ENCODE data around the gene KIRREL3.

KIRREL3 gene

DNA sequence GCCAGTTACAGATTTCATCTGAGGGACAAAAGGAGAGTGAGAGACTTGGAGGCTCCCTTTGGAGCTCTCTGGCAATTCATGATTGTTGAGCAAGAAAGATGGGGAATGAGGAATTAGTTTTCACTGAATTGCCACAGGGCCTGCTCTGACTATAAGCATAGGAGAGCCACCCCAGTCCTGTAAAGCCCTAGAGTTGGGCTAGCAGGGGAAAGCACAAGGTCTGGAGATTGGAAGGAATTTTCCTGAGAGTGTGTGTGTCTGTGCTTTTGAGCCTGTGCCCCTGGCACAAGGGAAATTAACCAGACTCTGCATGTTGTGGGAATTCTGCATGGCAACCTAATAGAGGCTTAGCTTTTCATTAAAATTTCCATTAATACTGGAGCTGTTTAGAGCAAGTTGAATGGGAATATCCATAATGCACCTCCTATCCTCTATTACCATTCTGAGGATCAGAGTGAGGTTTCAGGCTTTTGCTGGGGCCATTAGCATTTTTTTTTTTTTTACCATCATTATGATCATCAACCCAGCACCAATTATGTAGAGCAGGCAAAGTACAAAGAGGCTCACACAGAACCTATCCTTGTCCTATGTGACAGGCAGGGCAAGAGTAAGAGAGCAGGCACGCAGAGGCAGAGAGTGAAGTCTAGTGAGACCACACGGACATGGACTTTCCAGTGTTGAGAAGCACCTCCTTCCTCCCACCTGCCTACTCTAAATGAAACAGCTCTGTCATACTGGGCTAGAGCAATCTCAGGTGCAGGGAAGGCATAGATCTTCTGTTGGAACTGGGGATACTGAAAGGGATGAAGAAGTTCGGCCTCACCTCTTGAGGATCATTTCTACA, 336.6 kb downstream of the KIRREL3 start:
- no peak for DNase-seq (ENCODE audit: low read depth)

DNA sequence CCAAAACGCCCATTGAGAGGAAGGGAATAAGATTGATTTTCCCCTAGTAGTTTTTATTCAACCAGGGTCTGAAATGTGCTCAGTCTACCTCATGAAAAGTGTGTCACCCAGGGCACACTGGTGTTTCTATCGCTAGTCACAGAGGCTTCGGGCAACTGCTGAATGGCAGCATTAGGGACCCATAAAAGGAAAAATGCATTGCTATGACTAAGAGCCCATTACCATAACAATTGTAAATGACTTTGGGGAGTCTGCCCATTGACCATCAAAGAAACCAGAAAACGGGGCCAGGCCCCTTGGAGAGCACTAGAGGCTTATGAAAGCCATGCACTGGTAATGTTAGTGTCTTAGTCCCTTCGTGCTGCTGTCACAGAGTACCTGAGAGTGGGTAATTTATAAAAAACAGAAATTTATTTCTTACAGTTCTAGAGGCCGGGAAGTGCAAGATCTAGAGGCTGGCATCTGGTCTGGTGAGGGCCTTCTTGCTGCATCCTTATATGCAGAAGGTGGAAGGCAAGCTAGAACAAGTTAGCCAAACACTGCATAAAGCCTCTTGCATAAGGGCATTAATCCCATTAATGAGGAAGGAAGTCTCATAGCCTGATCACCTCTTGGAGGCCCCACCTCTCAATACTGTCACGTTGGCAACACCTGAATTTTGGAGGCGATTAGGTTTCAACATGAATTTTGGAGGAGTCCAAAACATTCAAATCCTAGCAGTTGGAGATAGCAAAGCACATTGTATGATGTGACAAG, 338.4 kb downstream of the KIRREL3 start:
- DNase-seq (ENCODE audit: low read depth): no peak

DNA sequence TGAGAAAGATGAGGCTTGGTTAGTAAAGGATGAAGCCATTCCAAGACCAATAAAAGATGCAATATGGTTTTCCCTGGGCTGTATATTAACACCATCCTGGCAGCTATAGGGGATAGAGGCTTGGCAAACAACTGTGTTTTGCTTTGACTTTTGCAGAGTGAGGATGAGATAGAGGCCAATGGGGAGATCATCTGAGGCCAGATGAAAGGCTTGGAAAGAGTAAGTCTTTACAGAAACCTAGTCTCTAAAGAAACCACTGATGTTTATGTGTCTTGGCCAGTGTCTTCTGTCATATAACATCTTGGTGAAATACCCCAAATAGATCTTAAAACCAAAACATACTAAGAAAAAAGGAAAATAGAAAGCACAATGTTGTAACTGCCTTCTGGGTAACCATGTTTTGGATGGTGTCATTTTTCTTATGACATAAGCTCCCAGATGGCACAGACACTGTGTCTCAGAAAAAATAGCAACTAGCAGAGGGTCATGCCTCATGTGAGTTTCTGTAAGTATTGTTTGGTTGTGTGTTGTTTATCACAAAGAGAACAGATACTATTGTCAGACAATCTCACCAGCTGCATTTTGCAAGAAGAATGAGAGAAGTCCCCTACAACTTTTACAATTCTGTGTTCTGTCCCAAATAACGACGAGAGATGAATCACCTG, 339.7 kb downstream of the KIRREL3 start:
- no peak for DNase-seq (ENCODE audit: low read depth)

DNA sequence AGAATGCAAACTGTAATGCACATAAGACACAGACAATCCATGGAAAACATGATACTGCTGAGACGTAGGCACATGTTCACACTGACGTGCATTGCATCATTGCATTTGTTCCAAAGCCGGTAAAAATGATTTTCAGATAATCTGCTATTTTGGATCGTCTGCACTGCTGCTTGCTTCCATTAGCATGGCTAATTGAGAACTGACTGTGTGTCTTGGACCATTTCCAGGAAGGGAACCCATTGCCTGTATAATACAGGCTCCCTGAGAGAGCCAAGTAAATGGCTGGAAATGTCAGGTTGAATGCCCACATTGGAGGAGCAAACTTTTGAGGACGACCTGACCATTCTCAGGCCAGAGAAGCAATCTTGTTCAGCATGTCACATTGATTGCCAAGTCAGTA, 340.2 kb downstream of the KIRREL3 start:
- no peak for DNase-seq (ENCODE audit: low read depth)

DNA sequence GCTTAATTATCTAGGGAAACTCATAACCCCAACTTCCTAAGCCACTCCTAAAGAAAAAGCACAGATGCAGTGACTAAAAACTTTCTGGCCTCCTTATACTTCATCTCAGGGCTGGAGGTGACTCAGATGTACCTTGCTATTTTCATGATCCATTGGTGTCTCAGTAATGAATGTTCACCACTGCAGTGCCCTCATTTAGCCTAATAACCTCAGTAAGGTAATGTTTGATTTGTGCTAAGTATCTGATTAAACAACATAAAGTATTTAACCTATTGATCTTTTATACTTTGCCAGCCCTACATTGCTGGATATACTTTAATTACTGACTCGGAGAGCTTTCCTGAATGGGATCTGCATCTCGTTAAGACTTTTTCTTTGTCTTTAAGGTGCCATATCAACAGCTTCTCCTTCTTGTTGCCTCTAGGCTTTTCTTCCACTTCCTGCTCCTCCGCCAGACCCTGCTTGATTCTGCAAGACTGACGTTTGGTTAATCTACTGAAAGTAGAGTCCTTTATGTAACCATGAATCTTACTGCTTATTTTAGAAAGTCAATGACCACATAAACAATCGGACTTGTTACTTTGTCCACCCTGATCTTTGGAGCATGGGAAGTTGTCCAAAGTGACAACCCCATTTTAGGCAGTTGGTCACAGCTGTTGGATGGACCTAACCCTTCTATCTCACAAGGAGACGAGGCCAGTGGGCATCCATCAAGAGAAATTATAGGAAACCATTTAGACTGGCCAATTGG, 342.1 kb downstream of the KIRREL3 start:
- no peak for DNase-seq (ENCODE audit: low read depth)

DNA sequence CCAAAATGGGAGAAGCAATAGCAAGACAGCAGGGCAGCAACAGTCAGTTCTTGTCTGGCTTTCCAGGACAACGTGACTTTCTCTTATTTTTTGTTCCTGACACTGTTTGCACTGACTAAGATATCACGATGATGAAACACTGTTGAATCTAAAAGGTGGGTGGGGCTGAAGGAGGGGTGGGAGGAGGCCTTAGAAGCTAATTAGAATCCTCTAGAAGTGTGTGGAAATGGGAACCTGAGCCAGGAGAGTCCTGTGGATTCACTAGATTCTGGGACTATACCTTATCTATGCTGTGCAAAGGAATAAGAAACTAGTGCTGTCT, 344.8 kb downstream of the KIRREL3 start:
- no peak for DNase-seq (ENCODE audit: low read depth)

DNA sequence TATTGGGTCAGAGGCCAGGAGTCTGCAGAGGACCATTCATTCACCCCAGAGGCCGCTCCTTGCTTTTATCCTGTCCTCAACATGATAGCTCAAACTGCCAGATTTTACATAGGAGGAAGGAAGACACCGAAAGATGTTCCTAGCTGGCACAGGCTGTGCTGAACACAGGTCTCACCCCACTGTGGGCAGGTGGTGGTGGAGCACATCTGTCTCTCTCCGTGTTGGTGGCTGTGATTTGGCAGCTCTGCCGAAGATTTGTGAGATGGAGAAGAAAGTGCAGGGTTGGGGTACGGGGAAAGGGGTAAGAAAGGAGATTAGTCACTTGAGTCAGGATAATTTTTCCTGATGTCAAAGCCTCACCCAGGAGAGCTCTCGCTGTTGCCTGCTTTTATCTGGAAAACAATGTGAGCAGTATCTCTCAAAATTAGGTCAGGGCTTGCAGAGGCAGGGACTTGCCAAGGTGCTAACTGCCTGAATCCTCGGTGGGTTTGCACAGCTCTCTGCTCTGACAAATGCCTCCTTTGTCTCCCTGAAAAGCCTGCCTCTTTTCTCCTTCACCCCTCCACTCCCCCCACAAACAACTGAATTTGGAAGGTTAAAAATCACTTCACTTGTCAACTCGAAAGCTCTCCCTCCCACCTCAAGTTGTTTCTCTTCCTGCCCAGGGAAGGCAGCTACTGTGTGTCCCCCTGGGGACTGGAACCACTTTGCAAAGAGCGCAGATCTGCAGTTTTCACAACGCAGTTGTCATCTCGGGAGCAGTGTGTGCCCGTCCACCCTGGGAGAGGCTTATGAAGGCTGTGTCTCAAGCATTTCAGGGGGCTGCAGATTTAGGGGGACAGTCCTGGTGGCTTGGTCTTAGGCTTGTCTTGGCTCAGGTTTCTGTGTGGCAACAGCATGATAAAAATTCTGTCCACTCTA, 345.4 kb downstream of the KIRREL3 start:
- no peak for DNase-seq (ENCODE audit: low read depth)

DNA sequence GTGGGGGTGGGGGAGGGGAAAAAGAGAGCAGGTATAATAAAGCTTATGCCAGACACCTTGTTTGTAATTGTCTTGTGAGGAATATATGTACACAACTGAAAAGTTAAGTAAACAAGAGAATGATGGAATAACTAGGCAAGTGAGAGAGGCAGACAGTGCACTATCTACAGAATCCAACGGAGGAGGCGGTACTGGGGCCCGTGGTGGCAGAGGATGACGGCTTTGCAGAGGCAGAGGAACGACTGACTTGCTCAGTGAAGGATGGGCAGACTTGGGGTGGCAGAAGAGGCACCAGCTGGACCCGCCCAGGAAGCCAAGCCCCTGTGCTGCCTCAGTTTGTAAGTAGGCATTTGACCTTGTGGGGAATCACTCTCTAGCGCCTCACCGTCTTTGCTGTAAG, 347.5 kb downstream of the KIRREL3 start:
- no peak for DNase-seq (ENCODE audit: low read depth)

DNA sequence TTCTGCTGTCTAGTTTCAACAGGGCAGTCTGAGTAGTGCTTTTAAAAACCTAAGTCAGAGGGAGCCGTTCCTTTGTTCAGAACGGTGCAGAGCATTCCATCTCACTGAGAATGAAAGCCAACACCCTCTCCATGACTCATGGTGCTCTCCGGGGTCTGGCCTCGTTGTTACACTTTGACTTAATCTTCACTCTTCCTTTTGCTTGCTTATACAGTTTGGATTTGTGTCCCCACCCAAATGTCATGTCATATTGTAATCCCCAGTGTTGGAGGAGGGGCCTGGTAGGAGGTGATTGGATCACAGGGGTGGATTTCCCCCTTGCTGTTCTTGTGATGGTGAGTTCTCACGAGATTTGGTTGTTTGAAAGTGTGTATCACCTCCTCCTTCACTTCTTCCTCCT, 352.8 kb downstream of the KIRREL3 start:
- DNase-seq (ENCODE audit: low read depth): no peak

DNA sequence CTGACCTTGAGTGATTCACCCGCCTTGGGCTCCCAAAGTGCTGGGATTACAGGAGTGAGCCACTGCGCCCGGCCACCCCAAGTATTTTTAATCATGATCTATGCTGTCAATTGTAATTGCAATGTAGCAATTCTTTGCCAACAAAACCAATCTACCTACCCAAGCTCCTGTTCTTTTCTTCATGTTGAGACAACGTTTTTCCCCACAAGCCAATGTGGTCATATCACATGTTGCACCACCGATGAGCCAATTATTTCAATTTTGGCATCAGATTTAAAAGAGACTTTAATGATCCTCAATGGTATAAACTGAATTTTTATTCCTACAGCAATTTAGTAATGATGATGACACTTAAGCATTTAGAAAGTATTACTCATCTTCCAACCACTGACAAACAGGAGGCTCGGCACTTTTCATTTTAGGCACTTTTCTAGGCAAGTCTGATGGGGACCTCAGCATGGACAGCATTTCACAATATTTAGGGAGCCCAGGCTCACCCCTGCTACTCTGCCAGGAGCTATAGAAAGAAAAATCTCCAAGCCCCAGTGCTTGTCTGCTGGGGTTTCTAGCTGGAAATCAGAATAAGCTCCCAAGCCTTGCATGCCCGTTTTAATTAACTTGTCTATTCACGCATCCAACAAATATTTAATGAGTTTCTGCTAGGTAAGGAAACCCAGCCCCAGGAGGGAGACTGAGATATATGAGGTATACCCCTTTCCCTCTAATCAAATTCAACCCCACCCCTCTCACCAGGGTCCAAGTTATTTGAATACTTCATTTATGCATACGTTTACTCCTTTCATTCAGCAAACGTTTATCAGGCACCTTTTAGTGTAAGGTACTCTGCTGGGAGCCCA, 353.6 kb downstream of the KIRREL3 start:
- no peak for DNase-seq (ENCODE audit: low read depth)

DNA sequence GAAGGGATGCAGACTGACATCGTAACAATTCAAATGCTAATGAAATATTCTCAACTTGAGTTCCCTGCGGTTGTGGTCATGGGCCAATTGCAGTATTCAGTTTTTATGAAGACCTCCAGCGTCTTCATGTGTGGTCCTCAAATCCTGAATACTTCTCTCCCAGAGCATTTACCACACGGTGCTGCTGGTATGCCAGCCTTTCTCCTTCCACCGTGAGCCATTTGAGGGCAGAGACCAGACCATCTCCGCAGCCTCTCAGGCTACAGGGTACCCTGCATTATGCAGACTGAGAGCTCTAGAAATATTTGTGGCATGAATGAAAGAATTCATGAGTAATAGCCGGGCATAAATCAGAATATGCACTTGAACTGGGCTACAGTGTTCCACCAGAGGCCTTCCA, 355.4 kb downstream of the KIRREL3 start:
- no peak for DNase-seq (ENCODE audit: low read depth)

DNA sequence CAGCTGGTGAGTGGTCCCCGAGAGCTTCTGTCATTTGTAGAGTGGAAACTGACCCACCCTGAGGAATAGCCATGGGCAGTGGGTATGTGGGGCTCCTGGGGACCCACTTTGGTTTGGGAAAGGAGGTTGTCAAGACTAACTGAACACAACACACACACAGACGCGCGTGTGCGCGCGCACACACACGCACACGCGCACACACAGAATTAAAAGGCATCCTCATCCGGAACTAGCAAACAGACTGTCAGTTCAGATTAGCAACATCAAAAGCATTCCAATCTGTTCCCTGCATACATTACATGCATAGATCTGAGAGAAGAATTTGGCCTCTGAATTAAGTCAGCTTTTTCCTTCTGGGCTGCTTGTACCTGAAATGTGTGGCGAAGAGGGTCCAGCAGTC, 360.4 kb downstream of the KIRREL3 start:
- no peak for DNase-seq (ENCODE audit: low read depth)

DNA sequence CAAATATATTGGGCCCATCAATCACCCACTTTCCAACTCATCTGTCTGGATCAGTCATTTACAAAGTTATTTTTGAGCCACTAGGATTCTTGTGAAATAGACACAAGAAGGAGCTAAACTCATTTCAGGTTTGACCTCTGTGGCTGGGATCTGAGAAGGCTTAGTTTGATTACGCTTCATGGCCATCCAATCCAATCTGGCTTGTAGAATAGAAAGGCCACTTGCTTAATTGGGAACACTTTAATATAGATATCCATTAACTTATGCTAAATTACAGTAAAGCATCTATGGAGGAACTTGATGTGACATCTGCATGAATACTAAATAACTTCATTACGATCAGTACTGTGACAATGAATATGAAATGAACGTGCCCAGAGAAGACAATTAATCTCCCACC, 360.9 kb downstream of the KIRREL3 start:
- DNase-seq (ENCODE audit: low read depth): no peak

DNA sequence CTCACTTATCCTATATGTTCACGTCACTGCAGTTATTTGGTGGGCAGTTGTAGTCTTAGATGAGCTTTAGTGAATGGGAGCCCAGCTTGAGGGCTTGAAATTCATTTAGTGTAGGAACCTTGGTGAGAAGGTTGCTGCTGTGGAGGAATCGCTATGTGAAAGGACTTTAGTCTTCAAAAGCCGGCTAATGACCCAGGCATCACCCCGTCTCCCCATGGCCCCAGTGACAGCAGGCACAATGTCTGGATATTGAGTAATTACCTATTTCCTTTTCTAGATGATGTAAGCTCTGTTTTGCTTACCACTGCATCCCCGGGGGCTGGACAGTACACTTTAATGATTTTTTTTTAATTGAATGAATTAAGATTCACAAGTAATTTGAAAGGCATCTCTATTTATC, 361.9 kb downstream of the KIRREL3 start:
- no peak for DNase-seq (ENCODE audit: low read depth)

DNA sequence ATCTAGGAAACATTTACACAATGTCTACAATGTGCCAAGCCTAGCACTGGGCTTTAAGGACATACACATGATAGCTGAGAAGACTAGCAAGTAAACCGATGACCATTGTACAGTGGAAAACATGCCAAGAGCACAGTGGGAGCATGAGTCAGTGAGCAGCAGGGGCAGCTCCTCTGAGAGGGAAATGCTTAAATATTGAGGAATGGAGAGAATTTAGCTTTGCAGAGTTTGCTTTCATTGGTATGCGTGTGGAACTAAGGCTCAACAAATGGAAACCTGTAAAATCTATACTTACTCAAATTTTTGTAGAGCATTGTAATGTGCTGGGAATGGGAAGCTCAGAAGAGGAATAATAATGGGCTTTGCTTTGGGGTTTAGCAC, 362.8 kb downstream of the KIRREL3 start:
- DNase-seq (ENCODE audit: low read depth): no peak

DNA sequence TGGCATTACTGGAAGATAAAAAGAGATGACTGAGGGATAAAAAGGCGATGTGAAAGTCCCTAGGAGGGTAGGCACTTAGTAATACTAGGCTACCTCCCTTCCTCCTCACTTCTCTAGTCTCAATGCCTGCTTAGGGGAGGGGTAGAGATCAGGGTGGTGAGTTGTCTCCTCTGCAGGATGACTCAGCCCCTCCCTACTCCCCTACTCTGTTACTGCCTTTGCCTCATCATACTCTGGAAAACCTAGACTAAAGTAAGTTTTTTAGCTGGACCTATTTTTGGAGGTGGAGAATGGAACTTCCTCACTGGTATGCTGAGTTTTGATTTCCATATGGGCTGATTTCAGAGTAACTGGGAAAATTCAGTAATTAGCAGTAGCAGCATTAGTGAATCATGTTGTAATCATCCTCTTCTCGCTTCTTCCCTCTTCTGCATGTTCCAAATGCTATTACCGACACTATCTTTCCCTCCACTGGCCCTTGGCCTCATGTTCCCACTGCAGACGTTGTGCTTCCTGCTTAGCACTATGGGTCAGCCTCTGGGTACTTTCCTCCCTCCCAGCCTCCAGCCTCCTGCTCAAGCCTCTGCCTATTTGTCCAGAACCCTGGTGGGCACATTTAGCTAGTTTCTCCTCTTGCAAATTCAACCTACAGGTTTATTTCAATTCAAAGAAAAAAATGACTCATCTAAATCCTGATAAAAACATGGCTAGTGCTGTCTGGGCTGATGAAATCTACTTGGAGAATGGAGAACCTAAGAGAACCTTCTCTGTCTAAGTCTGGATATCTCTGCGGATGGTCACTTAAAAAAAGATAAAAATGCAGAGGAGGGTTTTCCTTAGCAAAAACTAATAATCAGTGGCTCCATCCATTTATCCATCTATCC, 363.4 kb downstream of the KIRREL3 start:
- DNase-seq (ENCODE audit: low read depth): no peak

DNA sequence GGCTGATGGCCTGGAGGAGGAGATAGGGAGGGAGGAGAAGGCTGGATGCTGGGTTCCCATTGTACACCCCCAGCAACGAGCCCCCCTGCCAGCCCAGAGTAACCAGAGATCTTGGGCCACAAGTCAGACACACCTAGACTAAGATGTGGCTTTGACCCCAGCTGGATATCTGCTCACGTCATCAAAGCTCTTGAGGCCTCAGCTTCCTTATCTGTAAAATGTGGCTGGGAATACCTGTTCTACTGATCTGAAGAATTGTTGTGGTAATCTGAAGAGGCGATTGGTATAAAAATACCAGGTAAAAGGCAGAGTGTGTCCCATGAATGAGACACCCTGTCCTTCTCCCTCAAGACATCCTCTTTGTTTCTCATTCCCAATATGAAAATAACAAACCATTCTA, 365.1 kb downstream of the KIRREL3 start:
- no peak for DNase-seq (ENCODE audit: low read depth)

DNA sequence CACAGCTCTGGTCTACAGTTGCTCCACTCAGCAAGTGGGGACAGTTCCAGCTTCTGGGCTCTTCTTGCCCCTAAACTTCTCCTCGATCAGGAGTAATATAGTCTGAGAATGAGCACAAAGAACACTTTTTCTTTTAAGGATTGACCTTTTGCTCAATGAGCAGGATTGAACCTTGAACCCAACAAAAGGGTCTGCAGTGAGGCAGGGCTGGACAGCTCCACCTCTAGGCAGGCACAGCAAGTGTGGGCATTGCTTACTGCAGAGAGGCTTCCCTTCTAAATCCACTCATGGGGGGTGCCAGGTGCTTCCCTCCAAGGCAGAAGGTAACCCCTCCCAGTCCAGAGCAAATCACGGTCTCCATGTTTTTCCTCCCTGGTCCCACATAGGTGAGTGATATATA, 365.6 kb downstream of the KIRREL3 start:
- DNase-seq (ENCODE audit: low read depth): no peak

DNA sequence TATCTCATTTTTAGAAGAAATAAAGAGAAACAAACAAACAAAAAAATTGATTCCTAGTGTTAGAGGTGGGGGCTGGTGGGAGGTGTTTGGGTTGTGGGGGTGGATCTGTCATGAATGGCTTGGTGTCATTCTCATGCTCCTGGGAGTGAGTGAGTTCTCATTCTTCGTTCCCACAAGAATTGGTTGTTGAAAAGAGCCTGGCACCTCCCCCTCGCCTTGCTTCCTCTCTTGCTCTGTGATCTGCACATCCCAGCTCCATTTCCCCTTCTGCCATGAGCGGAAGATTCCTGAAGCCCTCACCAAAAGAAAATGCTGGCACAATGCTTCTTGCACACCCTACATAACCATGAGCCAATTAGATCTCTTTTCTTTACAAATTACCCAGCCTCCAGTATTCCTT, 367.2 kb downstream of the KIRREL3 start:
- no peak for DNase-seq (ENCODE audit: low read depth)
